ENCODE data around the gene PRR15.

The PRR15 gene

GRCh38 chr7:29538389-29538788 lies 25.2 kb upstream of the PRR15 start:
- no peak for DNase-seq
- Mint-ChIP-seq H3K4me1 (no peaks in the 10 kb centered on the region), H3K36me3 (ENCODE audit: low read depth) (peaks cover 7% of the 10 kb centered on the region), H3K4me3 (no peak overlapping the region), H3K27me3 (ENCODE audit: low read depth, poor library complexity) (no peaks in the 10 kb centered on the region), H3K9me3 (peaks cover 19% of the 10 kb centered on the region), H3K27ac (no peak overlapping the region)
- TF ChIP-seq, protein P1, sequence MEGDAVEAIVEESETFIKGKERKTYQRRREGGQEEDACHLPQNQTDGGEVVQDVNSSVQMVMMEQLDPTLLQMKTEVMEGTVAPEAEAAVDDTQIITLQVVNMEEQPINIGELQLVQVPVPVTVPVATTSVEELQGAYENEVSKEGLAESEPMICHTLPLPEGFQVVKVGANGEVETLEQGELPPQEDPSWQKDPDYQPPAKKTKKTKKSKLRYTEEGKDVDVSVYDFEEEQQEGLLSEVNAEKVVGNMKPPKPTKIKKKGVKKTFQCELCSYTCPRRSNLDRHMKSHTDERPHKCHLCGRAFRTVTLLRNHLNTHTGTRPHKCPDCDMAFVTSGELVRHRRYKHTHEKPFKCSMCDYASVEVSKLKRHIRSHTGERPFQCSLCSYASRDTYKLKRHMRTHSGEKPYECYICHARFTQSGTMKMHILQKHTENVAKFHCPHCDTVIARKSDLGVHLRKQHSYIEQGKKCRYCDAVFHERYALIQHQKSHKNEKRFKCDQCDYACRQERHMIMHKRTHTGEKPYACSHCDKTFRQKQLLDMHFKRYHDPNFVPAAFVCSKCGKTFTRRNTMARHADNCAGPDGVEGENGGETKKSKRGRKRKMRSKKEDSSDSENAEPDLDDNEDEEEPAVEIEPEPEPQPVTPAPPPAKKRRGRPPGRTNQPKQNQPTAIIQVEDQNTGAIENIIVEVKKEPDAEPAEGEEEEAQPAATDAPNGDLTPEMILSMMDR (IDR thresholded peaks at IDR 0.05), result no peak

DNA sequence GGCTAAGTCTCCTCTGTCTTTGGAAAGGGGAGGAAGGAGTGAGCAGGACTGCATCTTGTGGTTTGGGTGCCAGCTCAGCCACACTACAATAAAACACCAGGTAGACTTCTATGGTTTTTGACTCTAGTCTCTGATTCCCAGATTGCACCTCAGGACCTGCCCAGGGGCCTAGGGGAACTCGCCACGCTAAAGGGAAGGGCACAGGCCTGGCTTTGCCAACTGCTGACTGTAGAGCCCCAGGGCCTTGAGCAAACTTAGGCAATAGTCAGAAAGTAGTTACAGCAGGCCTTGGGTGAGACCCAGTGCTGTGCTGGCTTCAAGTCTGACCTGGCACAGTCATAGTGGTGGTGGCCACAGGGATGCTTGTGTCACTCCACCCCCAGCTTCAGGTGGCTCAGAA lies 24.2 kb upstream of the PRR15 start:
- DNase-seq, result no peak
- H3K4me1 Mint-ChIP-seq, result no peaks in the 10 kb centered on the region
- no peak overlapping the region for H3K4me3 Mint-ChIP-seq
- H3K27ac Mint-ChIP-seq, result no peak overlapping the region
- peaks cover 11% of the 10 kb centered on the region for H3K36me3 Mint-ChIP-seq (ENCODE audit: low read depth)
- H3K9me3 Mint-ChIP-seq, result peaks cover 29% of the 10 kb centered on the region
- no peaks in the 10 kb centered on the region for H3K27me3 Mint-ChIP-seq (ENCODE audit: low read depth, poor library complexity)
- TF ChIP-seq, protein P1 (IDR thresholded peaks at IDR 0.05), result no peak

- no peak overlapping the region for H3K4me3 Mint-ChIP-seq
- H3K36me3 Mint-ChIP-seq (ENCODE audit: low read depth), result peaks cover 11% of the 10 kb centered on the region
These were observed 16.2 kb upstream of the PRR15 start for GRCh38 chr7:29547421-29547820.

DNA sequence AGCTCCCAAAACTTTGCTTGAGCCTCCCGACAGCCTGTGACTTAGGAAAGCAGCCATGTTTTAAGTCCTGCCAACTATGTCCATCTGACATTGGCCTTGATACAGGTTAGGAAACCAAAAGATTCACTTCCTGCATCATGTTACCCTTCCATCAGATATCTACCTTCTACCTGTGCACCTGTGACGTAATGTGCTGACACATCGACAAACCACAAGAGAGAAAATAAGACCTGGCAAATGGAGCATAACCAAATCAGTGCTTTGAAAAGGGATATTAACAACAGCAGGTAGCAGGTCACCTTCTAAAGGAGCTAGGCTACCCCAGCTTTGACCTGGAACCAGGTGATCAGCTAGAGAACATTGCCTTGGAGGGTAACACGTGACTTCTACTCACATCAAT lies 14.8 kb upstream of the PRR15 start:
- DNase-seq, result no peak
- Mint-ChIP-seq H3K9me3 (peaks cover 24% of the 10 kb centered on the region), H3K36me3 (ENCODE audit: low read depth) (peaks cover 1% of the 10 kb centered on the region), H3K4me1 (peaks cover 6% of the 10 kb centered on the region), H3K27ac (no peak overlapping the region), H3K27me3 (ENCODE audit: low read depth, poor library complexity) (peaks cover 6% of the 10 kb centered on the region), H3K4me3 (no peak overlapping the region)
- TF ChIP-seq, protein P1 (IDR thresholded peaks at IDR 0.05), result no peak

More at GRCh38 chr7:29547421-29547820, 16.2 kb upstream of the PRR15 start:
- TF ChIP-seq, protein P1 (IDR thresholded peaks at IDR 0.05), result no peak
- Mint-ChIP-seq H3K27ac (no peak overlapping the region), H3K27me3 (ENCODE audit: low read depth, poor library complexity) (peaks cover 6% of the 10 kb centered on the region), H3K9me3 (peaks cover 31% of the 10 kb centered on the region), H3K4me1 (peaks cover 2% of the 10 kb centered on the region)
- no peak for DNase-seq

DNA sequence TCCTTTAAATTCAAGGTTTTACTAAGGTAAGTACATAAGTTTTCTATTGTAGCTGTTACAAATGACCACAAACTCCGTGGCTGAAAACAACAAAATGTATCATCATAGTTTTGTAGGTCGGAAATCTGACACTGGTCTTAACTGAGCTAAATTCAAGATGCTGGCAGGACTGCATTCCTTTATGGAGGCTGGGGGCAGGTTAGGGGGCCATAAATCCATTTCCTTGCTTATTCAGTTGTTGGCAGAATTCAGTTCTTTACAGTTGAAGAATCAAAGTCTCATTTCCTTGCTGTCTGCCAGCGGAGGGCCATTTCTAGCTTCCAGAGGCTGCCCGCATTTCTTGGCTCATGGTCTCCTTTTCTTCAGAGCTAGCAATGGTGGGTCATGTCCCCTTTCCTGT lies 11.2 kb upstream of the PRR15 start:
- Mint-ChIP-seq H3K27me3 (ENCODE audit: low read depth, poor library complexity) (peaks cover 2% of the 10 kb centered on the region), H3K36me3 (ENCODE audit: low read depth) (no peaks in the 10 kb centered on the region), H3K9me3 (peaks cover 12% of the 10 kb centered on the region), H3K4me3 (no peak overlapping the region), H3K27ac (no peak overlapping the region), H3K4me1 (peaks cover 6% of the 10 kb centered on the region)
- DNase-seq, result no peak
- TF ChIP-seq, protein P1 (IDR thresholded peaks at IDR 0.05), result no peak

DNA sequence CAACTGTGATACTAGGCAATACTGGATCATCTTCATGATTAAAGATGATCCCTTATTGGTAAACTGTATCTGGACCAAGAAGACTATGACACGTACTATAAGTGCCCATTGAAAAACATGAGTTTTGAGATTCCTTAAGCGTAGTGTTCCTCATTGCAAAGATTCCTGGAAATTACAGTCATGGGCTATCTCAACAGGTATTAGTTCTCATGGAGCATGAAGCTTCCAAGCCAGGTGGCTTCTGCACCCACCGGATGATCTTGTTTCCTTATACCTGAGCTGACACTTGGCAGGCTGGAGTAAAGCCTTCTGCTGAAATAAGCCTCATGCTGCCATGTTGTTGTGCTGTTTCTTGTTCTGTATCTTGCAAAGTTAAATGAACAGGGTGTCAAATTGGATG lies 8.6 kb upstream of the PRR15 start:
- H3K27ac Mint-ChIP-seq, result no peak overlapping the region
- H3K4me1 Mint-ChIP-seq, result peaks cover 15% of the 10 kb centered on the region
- no peak overlapping the region for H3K4me3 Mint-ChIP-seq
- peaks cover 12% of the 10 kb centered on the region for H3K9me3 Mint-ChIP-seq
- H3K36me3 Mint-ChIP-seq (ENCODE audit: low read depth), result no peaks in the 10 kb centered on the region
- H3K27me3 Mint-ChIP-seq (ENCODE audit: low read depth, poor library complexity), result peaks cover 3% of the 10 kb centered on the region
- no peak for DNase-seq
- TF ChIP-seq, protein P1 (IDR thresholded peaks at IDR 0.05), result no peak
